GM23338 (cell line): ENCODE measurements around the gene COL15A1. TPM values are rescaled to one million over a fixed set of nuclear protein-coding genes. Genes with fewer than 3 reads are reported as not detected.

Experiments used
- ATAC-seq: fragments of 200-7000 bp; cut with Tn5 transposase; 3 replicates; pipeline ENCODE4 v1.9.1; 2020
- DNase-seq: peaks from one replicate; pipeline ENCODE4 v3.0.0-alpha.2; 2015; ENCODE audit warnings: low spot score
- H2AFZ ChIP-seq: fragments of 200-600 bp; sonication (generic); 2 replicates; pipeline ENCODE4 v1.8.0; 2016; ENCODE audit warnings: antibody characterized with exemption, mild to moderate bottlenecking, moderate library complexity
- H3F3A ChIP-seq: fragments of 200-600 bp; sonication (generic); replicated peaks from 2 replicates; pipeline ENCODE4 v1.8.0; 2017; ENCODE audit warnings: antibody characterized with exemption, mixed run types, low read depth
- H3K27ac ChIP-seq: fragments of 200-600 bp; sonication (generic); 2 replicates; pipeline ENCODE4 v1.6.1; 2016; ENCODE audit warnings: low read depth
- H3K27me3 ChIP-seq: fragments of 200-600 bp; sonication (generic); 2 replicates; pipeline ENCODE4 v1.8.0; 2016; ENCODE audit warnings: mild to moderate bottlenecking, mixed run types, moderate library complexity; ENCODE audit not compliant: insufficient read depth
- H3K36me3 ChIP-seq: fragments of 200-600 bp; sonication (generic); 2 replicates; pipeline ENCODE4 v1.8.0; 2016; ENCODE audit warnings: mild to moderate bottlenecking; ENCODE audit not compliant: insufficient read depth
- H3K4me1 ChIP-seq: fragments of 200-600 bp; sonication (generic); 2 replicates; pipeline ENCODE4 v1.8.0; 2016; ENCODE audit warnings: mild to moderate bottlenecking, moderate library complexity; ENCODE audit not compliant: insufficient read depth
- H3K4me2 ChIP-seq: fragments of 200-600 bp; sonication (generic); 2 replicates; pipeline ENCODE4 v1.7.1; 2017; ENCODE audit warnings: mixed run types
- H3K4me3 ChIP-seq: fragments of 200-600 bp; sonication (generic); 2 replicates; pipeline ENCODE4 v1.6.1; 2016; ENCODE audit warnings: mixed run types
- H3K79me2 ChIP-seq: fragments of 200-600 bp; sonication (generic); replicated peaks from 2 replicates; pipeline ENCODE4 v1.8.0; 2017; ENCODE audit warnings: mild to moderate bottlenecking; ENCODE audit not compliant: insufficient read depth
- H3K9me2 ChIP-seq: fragments of 200-600 bp; sonication (generic); 2 replicates; pipeline ENCODE4 v1.8.0; 2017; ENCODE audit not compliant: insufficient read depth
- H4K20me1 ChIP-seq: fragments of 200-600 bp; sonication (generic); replicated peaks from 2 replicates; pipeline ENCODE4 v1.8.0; 2017; ENCODE audit warnings: mild to moderate bottlenecking; ENCODE audit not compliant: insufficient read depth
- H3K27ac Mint-ChIP-seq: 2 replicates; pipeline ENCODE4 v1.8.0; 2020; ENCODE audit warnings: inconsistent platforms, mild to moderate bottlenecking, moderate library complexity, mixed read lengths
- H3K27me3 Mint-ChIP-seq: 3 replicates; pipeline ENCODE4 v1.8.0; 2022; ENCODE audit warnings: low read depth, mild to moderate bottlenecking, moderate library complexity, mixed read lengths, inconsistent platforms; ENCODE audit not compliant: insufficient read depth, poor library complexity
- H3K36me3 Mint-ChIP-seq: 3 replicates; pipeline ENCODE4 v1.8.0; 2021; ENCODE audit warnings: low read depth, mild to moderate bottlenecking, inconsistent platforms, moderate library complexity, mixed read lengths
- H3K4me1 Mint-ChIP-seq: 3 replicates; pipeline ENCODE4 v1.8.0; 2020; ENCODE audit warnings: mild to moderate bottlenecking, inconsistent platforms, mixed read lengths
- H3K4me3 Mint-ChIP-seq: 3 replicates; pipeline ENCODE4 v1.8.0; 2021; ENCODE audit warnings: moderate library complexity, mild to moderate bottlenecking, inconsistent platforms, mixed read lengths
- H3K9me3 Mint-ChIP-seq: 3 replicates; pipeline ENCODE4 v1.8.0; 2020; ENCODE audit warnings: moderate library complexity, mild to moderate bottlenecking, inconsistent platforms, mixed read lengths
- ETS1 ChIP-seq: IDR thresholded peaks from 2 replicates; pipeline ENCODE4 v1.6.1; 2016; ENCODE audit warnings: antibody characterized with exemption
- EZH2 ChIP-seq: fragments of 200-600 bp; sonication (generic); IDR thresholded peaks from one replicate; pipeline ENCODE4 v1.8.0; 2017; ENCODE audit warnings: antibody characterized with exemption, mild to moderate bottlenecking, low read depth; ENCODE audit not compliant: unreplicated experiment
- POLR2AphosphoS5 ChIP-seq: IDR thresholded peaks from 2 replicates; pipeline ENCODE4 v1.6.1; 2016; ENCODE audit warnings: antibody characterized with exemption, low read depth
- polyA plus RNA-seq: library from polyadenylated mRNA; unstranded; fragments of >200 nt; fragmentation: Nextera tagmentation; extraction: Ambion mirVana; gene quantifications from 2 replicates; pipeline ENCODE4 v1.2.1, GENCODE V29; 2016
- total RNA-seq: library from RNA; depleted of rRNA; stranded (reverse); fragments of >200 nt; shearing (Covaris generic); gene quantifications from 2 replicates; pipeline ENCODE4 v1.2.3, GENCODE V29; 2014
- TF ChIP-seq, protein P1 (sequence below): fragments of 250-450 bp; sonication (Bioruptor Pico); IDR thresholded peaks from 2 replicates; pipeline ENCODE4 v1.5.0; 2020; ENCODE audit warnings: mild to moderate bottlenecking, moderate library complexity
- TF ChIP-seq, protein P2 (sequence below): IDR thresholded peaks from one replicate; pipeline ENCODE4 v1.6.1; 2018; ENCODE audit warnings: antibody characterized with exemption; ENCODE audit not compliant: unreplicated experiment

Gene COL15A1
- total and polyA plus RNA-seq, 2 experiments from 2014 or later: 0.17 to 0.18 TPM

GRCh38 chr9:99073985-99074901 is 130.5 kb downstream of the COL15A1 start (continued):
- TF ChIP-seq, protein P1, sequence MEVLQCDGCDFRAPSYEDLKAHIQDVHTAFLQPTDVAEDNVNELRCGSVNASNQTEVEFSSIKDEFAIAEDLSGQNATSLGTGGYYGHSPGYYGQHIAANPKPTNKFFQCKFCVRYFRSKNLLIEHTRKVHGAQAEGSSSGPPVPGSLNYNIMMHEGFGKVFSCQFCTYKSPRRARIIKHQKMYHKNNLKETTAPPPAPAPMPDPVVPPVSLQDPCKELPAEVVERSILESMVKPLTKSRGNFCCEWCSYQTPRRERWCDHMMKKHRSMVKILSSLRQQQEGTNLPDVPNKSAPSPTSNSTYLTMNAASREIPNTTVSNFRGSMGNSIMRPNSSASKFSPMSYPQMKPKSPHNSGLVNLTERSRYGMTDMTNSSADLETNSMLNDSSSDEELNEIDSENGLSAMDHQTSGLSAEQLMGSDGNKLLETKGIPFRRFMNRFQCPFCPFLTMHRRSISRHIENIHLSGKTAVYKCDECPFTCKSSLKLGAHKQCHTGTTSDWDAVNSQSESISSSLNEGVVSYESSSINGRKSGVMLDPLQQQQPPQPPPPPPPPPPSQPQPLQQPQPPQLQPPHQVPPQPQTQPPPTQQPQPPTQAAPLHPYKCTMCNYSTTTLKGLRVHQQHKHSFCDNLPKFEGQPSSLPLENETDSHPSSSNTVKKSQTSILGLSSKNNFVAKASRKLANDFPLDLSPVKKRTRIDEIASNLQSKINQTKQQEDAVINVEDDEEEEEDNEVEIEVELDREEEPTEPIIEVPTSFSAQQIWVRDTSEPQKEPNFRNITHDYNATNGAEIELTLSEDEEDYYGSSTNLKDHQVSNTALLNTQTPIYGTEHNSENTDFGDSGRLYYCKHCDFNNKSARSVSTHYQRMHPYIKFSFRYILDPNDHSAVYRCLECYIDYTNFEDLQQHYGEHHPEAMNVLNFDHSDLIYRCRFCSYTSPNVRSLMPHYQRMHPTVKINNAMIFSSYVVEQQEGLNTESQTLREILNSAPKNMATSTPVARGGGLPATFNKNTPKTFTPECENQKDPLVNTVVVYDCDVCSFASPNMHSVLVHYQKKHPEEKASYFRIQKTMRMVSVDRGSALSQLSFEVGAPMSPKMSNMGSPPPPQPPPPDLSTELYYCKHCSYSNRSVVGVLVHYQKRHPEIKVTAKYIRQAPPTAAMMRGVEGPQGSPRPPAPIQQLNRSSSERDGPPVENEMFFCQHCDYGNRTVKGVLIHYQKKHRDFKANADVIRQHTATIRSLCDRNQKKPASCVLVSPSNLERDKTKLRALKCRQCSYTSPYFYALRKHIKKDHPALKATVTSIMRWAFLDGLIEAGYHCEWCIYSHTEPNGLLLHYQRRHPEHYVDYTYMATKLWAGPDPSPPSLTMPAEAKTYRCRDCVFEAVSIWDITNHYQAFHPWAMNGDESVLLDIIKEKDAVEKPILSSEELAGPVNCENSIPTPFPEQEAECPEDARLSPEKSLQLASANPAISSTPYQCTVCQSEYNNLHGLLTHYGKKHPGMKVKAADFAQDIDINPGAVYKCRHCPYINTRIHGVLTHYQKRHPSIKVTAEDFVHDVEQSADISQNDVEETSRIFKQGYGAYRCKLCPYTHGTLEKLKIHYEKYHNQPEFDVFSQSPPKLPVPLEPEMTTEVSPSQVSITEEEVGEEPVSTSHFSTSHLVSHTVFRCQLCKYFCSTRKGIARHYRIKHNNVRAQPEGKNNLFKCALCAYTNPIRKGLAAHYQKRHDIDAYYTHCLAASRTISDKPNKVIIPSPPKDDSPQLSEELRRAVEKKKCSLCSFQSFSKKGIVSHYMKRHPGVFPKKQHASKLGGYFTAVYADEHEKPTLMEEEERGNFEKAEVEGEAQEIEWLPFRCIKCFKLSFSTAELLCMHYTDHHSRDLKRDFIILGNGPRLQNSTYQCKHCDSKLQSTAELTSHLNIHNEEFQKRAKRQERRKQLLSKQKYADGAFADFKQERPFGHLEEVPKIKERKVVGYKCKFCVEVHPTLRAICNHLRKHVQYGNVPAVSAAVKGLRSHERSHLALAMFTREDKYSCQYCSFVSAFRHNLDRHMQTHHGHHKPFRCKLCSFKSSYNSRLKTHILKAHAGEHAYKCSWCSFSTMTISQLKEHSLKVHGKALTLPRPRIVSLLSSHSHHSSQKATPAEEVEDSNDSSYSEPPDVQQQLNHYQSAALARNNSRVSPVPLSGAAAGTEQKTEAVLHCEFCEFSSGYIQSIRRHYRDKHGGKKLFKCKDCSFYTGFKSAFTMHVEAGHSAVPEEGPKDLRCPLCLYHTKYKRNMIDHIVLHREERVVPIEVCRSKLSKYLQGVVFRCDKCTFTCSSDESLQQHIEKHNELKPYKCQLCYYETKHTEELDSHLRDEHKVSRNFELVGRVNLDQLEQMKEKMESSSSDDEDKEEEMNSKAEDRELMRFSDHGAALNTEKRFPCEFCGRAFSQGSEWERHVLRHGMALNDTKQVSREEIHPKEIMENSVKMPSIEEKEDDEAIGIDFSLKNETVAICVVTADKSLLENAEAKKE (CRISPR knock-in tag): no peak
- no peak for TF ChIP-seq POLR2AphosphoS5
- TF ChIP-seq EZH2: no peak

DNA sequence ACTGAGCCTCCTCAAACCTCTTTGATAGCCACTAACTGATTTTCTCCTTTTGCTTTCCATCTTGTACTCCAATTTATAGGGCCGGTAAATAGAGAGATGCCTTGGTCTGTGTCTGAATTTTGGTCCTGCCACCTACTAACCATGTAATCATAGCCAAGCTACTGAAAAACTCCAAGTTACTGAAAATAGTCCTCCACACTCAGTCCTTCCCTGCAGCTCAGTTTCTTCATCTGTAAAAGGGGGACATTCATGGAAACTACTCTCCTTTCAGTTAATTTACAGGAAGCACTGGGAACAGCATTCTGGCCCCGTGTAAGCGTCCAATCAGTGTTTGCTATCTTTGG is 131.2 kb downstream of the COL15A1 start:
- Histone ChIP-seq H3K4me3 (no peak overlapping the region), H3K9me2 (peaks cover 4% of the 10 kb centered on the region; the same call in 1 of the 2 replicates), H3K27ac (no peak overlapping the region), H3F3A (no peaks in the 10 kb centered on the region), H3K27me3 (no peaks in the 10 kb centered on the region), H3K79me2 (no peaks in the 10 kb centered on the region), H4K20me1 (no peaks in the 10 kb centered on the region), H3K4me1 (no peaks in the 10 kb centered on the region), H2AFZ (peak overlapping the region; percentile 38; the same call in 1 of the 2 replicates), H3K36me3 (no peaks in the 10 kb centered on the region), H3K4me2 (no peak overlapping the region)
- H3K27ac Mint-ChIP-seq: no peak overlapping the region
- no peaks in the 10 kb centered on the region for H3K36me3 Mint-ChIP-seq
- no peak for DNase-seq
- peaks cover 7% of the 10 kb centered on the region for H3K27me3 Mint-ChIP-seq
- no peaks in the 10 kb centered on the region; the same call in 2 of the 3 replicates for H3K9me3 Mint-ChIP-seq
- no peak overlapping the region for H3K4me3 Mint-ChIP-seq
- H3K4me1 Mint-ChIP-seq: peaks cover 6% of the 10 kb centered on the region; the same call in 2 of the 3 replicates
- ATAC-seq: no peak
- TF ChIP-seq ETS1 (no peak), EZH2 (no peak)
- TF ChIP-seq, protein P2, sequence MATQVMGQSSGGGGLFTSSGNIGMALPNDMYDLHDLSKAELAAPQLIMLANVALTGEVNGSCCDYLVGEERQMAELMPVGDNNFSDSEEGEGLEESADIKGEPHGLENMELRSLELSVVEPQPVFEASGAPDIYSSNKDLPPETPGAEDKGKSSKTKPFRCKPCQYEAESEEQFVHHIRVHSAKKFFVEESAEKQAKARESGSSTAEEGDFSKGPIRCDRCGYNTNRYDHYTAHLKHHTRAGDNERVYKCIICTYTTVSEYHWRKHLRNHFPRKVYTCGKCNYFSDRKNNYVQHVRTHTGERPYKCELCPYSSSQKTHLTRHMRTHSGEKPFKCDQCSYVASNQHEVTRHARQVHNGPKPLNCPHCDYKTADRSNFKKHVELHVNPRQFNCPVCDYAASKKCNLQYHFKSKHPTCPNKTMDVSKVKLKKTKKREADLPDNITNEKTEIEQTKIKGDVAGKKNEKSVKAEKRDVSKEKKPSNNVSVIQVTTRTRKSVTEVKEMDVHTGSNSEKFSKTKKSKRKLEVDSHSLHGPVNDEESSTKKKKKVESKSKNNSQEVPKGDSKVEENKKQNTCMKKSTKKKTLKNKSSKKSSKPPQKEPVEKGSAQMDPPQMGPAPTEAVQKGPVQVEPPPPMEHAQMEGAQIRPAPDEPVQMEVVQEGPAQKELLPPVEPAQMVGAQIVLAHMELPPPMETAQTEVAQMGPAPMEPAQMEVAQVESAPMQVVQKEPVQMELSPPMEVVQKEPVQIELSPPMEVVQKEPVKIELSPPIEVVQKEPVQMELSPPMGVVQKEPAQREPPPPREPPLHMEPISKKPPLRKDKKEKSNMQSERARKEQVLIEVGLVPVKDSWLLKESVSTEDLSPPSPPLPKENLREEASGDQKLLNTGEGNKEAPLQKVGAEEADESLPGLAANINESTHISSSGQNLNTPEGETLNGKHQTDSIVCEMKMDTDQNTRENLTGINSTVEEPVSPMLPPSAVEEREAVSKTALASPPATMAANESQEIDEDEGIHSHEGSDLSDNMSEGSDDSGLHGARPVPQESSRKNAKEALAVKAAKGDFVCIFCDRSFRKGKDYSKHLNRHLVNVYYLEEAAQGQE: no peak
